HG03342 (cell line): ENCODE data around the gene GCSAM.

Source experiments
- ATAC-seq: cut with Tn5 transposase; IDR thresholded peaks from one replicate; pipeline ENCODE4 v1.9.1; 2021; ENCODE audit warnings: mild to moderate bottlenecking, moderate library complexity; ENCODE audit not compliant: unreplicated experiment

Gene GCSAM

DNA sequence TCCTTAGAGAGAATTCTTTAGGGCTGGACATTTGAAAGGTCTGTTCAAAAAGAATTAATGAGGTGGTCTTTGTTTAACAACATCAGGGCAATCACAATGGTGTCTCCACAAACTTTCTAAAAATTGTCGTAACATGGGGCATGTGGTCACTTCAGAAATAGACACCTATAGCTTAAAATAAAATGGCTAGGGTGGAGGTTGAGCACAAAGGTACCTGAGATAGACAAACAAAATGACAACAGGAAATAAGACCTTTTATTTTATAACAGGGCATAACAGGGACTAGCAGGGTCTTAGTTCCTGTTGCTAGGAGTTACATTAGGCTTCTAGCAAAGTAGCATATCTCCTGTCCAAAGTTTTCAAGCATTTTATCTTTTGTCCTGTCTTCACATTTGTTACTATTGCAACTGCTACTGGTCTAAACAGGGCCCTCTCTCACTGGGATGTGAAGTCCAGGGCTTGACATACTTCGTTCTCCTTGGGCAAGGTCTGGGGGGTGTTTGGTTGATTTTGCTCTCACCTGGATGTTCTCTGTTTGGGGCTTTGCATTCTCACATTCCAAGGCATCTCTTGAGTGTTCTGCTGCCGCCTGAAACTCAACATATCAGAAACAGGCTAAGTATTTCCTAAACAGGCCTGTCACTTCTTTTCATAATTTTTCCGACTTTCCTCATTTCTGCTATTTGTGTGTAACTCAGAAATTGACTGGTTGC lies 3.0 kb downstream of the GCSAM start:
- ATAC-seq = no peak

DNA sequence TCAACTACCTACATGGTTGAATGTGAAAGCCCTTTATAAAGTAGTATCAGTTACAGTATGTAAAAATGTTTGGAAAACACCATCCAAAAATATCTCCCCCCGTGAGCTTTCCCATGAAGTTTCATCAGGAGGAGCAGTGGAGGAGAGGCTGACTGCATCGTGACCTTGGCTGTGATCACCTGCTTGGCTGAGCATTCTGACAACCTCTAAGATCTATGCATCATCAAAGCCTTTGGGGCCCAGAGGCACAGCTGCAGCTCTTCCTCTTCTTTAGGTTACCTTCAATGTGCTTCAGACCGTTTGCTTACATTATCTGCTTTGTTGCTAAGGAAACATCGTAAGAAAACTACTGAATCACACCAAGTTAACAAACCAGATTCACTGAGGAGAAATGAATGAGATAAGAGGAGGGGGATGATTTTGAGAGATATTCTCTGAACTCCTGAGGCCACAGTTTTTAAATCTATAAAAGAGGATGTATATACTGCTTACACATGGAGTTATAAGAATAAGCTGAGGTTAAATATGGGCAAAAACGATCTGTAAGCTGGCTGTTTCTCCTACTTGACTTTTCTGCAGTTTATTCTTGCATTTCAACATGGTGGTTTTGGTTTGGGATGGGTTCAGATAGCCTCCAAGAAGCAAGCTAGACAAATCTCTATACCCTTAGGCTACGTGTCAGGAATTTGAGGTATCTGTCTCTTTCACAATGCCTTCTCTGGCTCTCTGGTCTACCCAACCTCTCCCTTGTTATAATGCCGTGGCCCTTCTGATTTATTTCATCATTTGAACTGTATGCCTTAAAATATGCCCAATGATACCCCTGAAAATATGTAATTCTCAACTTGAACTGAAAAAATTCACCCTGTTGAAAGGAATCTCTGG lies 4.0 kb downstream of the GCSAM start:
- peak; percentile 64 for ATAC-seq

DNA sequence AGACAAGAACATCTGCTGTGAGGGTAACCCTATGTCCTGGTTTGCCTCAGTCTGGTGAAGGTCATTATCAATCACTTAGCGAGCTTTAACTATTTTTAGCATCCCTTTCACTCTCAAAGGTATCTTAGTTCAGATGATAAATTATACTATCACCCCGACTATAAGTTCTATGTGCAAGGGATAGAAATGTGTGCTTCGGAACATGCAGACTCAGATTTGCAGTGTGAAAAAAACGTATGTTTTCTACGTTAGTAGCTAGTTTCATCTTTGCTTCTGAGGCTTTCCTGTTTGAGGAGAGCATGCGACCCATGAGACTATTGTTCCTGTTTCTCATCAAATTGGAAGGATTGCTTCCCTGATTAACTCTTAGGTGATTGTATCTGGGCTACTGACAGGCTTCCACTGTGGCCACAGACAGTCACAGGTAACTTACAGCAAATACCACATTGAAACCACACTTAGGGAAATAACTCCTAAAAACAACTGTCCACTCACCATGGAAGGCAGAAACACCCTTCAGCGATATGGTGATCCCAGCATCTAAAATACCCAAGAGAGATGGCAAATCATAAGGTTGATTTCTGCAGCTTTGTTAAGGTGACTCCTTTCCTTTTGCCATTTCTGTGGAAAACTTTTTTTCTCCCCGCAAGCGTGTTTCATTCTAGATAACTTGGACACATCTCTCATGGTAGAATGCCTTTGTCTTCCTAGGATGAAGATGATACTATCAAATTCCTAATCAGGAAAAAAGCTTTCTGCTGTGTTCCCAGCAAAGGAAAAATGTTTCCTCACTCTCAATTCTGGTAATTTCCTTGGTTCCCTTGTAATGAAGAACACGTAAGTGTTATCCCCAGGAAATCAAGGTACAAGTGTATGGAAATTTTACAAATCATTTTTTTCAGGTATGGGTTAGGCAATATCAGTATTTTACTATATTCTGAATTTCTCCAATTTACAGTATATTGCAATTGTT lies 5.2 kb downstream of the GCSAM start:
- ATAC-seq = no peak

DNA sequence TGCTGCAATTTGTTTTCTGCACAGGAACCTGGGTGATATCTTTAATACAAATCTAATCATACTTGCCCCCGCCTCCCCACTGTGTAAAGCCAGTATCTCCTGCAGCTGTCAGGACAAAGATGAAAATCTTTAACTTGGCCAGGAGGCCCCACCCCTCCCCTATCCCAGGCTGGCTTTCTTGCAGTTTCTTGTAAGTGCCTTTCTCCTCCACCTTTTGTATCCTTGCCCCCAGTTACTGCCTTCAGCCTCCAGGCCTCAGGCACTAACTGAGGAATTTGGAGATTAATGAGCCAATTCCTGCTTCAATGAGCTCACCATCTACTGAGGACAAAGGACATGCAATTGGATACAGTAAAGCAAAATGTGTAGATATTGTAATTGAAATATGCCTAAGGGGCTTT lies 6.5 kb downstream of the GCSAM start:
- no peak for ATAC-seq

DNA sequence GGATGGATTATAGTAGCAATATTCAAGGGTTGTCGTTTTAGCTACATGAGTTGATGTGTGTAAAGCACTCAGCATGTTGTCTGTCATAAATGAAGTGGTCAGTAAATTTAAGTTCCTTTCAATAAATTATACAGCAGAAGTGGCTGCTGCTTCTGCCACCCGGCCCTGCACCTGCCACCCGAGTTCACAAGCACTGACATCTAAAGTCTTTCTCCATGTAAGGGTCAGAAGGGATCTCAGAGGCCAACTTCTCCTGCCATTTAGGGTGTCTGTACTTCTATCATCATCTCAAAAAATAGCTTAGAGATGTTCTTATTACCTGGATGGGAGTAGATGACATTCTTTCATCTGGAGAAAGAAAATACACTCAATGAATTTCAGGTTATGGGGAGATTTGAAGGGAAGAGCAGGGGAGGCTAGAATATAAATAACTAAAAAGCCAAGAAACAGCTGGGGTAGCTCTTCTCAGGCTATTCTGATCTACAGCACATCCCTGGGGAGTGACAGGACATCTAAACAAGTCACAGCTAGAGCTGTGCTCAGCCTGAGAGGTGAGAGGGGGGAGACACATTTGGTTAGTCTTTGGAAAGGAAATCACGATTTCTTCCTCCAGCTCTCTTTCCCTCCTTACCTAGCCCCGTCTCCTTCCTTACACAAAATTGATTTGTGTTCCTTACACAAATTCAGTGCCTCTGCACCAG lies 8.0 kb downstream of the GCSAM start:
- no peak for ATAC-seq

DNA sequence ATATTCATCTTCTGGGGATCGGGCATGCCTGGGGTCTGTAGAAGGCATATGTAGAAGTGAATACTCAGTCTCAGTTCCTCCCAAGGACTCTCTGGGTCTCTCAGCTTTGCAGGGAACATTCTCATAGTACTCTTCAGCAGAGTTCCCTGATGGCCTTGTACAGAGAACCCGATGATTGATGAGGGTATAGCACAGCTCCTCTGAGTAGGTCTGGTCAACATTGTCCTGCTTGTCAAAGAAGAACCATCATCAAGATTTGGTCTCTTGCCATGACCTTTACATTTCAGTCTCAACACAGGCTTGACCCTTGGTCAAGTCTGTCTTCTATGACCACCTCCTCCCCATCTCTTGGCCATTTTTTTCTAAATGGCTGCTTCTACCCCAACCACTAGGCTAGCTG lies 9.5 kb downstream of the GCSAM start:
- ATAC-seq = no peak

DNA sequence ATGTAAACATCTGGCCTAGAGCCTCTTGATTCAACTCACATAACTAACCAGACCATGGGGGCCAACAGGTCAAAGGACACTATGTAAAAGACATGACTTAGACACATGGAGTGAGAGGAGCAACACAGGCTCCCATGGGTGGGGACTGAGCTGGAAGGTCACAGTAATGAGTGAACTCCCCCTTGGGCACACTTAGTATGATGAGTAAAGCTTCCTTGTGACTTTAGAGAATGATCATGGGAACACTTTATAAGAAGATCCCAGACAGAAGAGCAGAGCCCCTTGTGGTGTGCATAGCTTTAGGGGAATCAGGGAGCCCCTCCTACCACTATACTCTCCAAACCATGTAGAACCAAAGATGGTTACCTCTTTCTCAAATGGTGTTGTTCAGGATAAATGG lies 10.2 kb downstream of the GCSAM start:
- ATAC-seq = no peak

DNA sequence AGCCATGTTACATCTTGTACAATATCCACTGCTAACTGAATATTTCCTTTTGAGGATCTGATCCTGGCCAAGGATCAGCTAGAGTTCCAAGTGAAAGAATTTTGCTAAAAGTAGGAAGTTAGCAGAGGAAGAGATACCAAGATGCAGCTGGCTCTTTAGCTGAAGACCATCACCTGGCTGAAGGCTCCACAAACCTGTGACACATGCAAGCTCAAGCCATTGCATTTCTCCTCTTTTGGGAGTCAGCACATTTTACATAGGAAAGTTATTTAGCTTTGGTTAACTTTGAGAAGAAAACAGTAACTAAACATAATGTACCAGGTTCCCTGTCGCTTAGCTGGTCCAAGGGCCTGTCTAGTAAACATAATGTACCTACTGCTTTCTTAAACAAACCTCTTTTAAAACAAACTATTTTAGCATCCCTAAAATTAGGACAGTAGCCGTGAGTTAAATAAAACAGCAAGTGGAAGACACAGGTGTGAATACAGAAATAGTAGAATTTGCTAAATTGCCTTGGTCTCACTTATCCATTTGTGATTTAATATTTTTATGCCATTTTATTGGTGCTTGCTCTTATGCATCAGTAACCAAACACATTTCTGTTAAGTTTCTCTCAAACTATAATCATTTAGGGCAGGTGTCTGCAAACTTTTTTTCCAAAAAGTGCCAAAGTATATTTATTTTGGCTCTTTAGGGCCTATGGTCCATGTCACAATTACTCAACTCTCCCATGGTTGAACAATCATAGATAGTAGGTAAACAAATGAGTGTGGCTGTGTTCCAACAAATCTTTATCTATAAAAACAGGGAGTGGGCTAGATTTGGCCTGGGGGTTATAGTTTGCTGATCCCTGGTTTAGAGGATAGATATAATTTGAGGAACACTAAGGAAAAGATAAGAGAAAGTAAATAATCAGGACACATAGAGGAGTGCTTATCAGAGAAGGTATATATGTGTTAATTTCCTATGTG lies 11.2 kb downstream of the GCSAM start:
- no peak for ATAC-seq

DNA sequence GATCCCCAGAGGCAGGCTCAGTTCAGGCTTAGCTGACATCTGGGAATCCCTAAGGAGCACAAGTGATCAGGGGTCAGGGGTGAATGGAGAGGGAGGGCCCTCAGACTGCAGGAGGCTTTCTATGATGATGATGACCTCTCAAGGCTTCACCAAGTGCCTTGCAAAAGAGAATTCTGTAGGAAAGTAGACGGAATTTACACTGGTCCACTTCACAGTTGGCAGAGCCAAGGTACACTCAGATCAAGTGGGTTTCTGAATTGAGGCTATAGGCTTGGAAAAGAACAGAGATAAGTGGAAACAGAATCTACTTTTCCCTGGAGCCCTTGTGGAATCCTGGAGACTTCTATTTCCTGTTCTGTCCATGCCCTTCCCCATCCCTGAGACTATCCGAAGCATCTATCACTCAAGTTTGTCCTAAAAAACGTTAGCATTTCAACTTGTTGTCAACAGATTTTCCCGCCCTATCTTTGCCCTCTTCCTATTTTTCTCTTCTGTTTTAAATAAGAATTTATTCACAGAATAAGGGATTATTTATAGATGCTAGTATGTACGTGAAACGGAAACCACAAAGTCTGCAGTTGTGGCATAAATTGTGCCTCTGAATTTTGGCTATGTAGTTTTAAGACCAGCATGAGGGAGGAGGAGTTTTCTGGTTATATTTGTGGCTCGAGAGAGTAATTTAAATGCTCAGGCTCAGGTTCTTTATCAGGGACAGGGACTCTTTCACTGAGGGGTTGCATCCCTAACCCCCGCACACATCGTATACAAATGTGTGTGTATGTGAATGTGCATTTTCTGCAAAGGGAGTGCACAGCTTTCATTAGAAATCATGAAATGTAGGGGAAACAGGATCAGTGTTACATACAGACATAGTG lies 12.8 kb downstream of the GCSAM start:
- no peak for ATAC-seq

DNA sequence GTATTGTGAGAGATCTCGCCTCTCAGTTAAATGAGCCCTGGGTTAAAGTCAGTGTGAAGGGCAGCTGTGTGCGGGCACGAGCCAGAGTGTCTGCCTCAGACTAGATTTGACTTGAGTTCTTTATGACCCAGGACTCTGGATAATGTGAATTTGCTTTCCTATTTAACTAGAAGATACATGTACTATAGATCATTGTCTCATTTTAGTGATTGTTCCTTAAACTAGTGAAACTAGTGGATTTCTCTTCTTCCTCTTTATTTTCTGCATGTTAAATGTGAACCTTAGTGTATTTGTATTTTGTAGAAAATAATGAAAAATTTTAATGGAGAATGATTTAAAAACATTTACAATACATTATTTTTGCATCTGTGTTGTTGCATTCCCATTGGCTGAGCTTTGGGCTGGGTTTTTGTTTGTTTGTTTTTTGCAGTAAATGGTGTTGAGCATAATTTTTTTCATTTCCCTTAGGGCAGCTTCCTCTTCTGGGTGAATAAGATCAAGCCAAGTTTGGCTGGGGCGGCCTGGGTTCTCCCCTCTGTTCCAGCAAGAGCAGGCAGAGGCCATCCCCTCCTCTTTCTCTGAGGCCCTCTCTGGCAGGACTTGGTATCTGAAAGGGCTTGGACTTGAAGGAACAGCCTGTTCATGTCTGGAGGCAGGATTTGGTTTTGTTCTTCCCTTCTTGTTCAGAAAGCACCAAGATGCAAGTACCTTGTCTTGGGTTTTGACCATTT lies 15.0 kb downstream of the GCSAM start:
- ATAC-seq = peak; percentile 34

DNA sequence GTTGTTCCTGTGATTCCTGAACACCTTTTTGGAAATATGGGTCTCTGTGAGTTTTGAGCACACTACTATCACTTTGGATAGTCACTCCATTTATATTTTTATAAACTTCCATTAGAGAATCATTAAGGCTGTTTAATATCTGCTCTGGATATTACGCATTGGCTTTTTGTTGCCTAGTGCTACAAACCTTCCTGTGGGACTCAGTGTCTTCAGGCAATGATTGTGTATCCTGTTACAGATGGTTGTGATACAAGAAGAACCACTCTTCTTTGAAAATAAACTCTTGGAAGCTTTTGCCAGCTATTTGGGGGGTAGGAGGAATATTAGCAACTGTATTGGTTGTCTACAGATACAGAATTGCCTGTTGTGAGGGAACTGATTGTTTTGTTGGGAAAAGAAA lies 15.6 kb downstream of the GCSAM start:
- no peak for ATAC-seq

DNA sequence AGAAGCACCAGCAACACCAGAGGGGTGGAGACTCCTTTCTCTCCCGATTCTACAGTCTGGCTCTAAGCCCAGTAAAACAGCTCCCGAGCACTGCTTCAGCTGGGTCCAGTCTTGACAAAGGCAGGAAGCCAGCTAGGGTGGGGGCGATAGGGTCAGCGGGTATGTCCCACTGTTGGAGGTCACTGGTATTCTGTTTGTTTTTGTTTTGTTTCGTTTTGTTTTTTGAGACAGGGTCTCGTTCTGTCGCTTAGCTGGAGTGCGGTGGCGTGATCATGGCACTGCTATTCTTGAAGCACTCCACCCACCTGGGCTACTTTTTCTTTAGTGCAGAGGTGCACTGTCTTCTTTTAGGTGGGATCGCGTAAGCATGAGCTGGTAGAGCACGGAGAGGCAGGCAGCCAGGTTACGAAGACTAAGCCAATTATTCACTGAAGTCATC lies 16.3 kb downstream of the GCSAM start:
- ATAC-seq = no peak

DNA sequence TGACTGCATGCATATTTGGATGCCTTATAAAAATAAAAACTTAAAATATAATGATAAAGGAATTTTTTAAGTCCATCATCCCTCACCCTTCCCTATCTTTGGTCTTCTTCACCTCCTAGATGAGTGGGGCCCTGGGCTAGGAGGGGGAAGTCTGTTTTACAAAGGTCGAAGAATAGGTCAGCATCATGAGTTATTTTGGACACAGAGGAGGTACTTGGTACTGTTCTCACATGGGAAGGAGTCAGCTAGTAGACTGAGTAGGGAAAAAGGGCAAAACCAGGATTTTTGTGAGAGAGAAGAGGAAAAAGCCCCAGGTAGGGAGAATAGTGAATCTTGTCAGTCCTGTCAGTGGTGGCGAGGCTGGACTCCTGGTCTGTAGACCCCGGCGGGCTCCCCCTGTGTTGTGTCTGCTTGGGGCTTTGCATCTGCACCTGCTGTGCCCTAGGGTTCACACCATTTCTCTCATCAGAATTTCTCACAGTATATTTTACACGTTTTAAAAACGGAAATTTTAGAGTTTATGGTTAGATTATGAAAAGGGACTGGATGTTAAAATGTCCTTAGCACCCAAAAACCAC lies 17.2 kb downstream of the GCSAM start:
- ATAC-seq = no peak

DNA sequence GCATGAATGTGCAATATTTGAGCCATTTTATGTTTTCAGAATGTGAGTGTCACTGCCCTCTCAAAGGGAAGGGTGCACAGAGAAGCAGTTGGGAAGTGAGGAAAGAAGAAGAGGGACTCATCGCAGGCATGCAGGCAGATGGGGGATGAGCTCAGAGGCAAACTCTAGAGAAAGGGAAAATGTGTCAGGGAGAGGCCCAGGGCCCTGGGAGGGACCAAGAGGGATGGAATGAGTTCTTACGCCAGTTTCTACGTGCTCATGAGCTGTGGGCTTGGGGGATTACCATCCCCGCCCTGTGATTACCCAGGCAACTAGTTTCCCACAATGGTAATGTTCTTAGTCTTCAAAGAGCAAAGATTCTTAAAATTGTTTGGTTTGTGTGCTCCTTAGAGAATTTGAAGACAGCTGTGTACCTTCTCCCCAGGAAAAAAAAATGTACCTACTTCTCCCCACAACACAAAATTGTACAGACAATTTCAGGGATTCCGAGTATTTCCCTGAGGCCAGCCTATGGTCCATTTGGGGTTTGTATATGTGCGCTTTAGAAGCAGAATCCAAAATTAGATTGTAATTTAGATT lies 17.8 kb downstream of the GCSAM start:
- ATAC-seq = peak; percentile 25

DNA sequence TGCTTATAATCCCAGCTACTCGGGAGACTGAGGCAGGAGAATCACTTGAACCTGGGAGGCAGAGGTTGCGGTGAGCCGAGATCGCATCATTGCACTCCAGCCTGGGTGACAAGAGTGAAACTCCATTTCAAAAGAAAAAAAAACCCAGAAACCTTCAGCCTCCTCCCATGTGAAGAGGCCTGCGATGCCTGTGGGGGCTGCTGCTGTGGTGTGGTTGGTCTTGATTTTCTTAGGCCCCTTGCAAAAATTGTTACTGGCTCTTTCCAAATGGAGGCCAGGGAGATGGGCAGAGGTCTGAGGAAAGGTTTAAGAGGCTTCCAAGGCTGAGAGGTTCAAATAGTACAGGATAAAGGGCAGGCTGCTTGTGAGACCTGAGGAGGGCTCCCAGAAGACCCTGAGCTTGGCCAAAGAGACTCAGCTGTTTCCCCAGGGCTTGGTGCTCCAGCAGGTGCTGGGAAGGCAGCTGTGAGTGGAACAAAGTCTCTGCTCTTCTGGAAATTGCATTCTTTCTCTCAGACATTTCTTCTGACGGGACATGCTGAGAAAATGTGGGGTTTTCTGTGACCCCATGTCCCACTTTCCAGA lies 18.4 kb downstream of the GCSAM start:
- ATAC-seq = peak; percentile 23

DNA sequence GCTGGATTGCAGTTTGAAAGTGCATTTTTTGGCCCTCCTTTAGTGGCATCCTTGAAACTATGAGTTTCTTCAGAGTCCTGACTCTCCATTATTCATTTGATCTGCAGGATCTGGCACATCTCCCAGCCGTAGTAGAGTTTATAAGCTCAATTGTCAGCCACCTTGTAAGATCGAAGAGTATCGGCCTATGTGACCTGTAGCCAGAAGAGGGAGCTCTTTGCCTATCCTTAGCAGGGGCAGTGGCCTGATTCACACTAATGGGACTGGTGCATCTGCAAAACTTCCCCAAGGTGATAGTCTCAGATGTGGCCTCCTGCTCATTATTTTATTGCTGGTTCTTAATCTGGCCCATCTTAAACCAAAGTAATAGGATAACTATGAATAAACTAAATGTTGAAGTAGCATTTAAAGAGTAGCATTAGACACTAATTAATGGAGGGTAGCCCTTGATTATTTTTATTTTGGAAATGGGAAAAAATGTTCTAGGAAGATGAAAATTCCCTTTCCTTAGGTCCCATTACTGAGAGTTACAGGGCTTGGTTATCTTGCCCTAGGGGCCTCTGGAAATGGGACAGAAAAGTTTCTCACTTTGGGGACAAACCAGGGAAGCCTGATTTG lies 21.2 kb downstream of the GCSAM start:
- peak; percentile 50 for ATAC-seq
